HEK293 (cell line): ENCODE measurements around the gene M1AP.

Experiments
- CTCF ChIA-PET: fragments of 350-600 bp; formaldehyde crosslinking; extraction: SDS; loops from one replicate; lab custom pipeline; 2021; ENCODE audit warnings: antibody characterized with exemption; lab: Yijun Ruan, JAX
- POLR2A ChIA-PET: fragments of 300-600 bp; formaldehyde crosslinking; extraction: SDS; loops from one replicate; lab custom pipeline; 2020; ENCODE audit warnings: antibody characterized with exemption, inconsistent platforms; lab: Yijun Ruan, JAX
- H3K27ac ChIP-seq: fragments of 200-500 bp; sonication (Bioruptor generic); 2 replicates; pipeline ENCODE4 v1.5.1; 2014; ENCODE audit warnings: low read depth, low read length, control low read depth, inconsistent platforms; ENCODE audit errors: extremely low read depth
- H3K36me3 ChIP-seq, 2 experiments: fragments of 200-500 bp in 1 of 2; sonication (Bioruptor generic) in 1 of 2; 1 replicate in 1 of 2; 2 replicates in 1 of 2; pipeline ENCODE4 v1.5.1; 2014 to 2017; ENCODE audit warnings: inconsistent platforms in 2 of 2, low read length in 2 of 2; ENCODE audit not compliant: control insufficient read depth in 2 of 2, insufficient read depth in 1 of 2
- H3K4me1 ChIP-seq: fragments of 200-500 bp; sonication (Bioruptor generic); 2 replicates; pipeline ENCODE4 v1.5.1; 2014; ENCODE audit warnings: mild to moderate bottlenecking, low read length, inconsistent platforms; ENCODE audit not compliant: control insufficient read depth, insufficient read depth
- H3K4me3 ChIP-seq: 2 replicates; pipeline ENCODE4 v1.5.1; 2011; ENCODE audit warnings: low read depth, mild to moderate bottlenecking, control low read depth, low read length, moderate library complexity
- H3K9me3 ChIP-seq: fragments of 200-500 bp; sonication (Bioruptor generic); 2 replicates; pipeline ENCODE4 v1.5.1; 2014; ENCODE audit warnings: low read depth, low read length, inconsistent platforms; ENCODE audit not compliant: control insufficient read depth, insufficient read depth
- HIC1 ChIP-seq: fragments of 450-650 bp; formaldehyde crosslinking; IDR thresholded peaks from 2 replicates; pipeline ENCODE4 v1.5.1; 2016; ENCODE audit warnings: missing biosample characterization, missing genetic modification characterization
- INSM2 ChIP-seq: fragments of 450-650 bp; formaldehyde crosslinking; IDR thresholded peaks from 2 replicates; pipeline ENCODE4 v1.5.1; 2016; ENCODE audit warnings: missing biosample characterization, missing genetic modification characterization
- KLF16 ChIP-seq: fragments of 450-650 bp; formaldehyde crosslinking; IDR thresholded peaks from 2 replicates; pipeline ENCODE4 v1.5.1; 2017; ENCODE audit warnings: missing biosample characterization, missing genetic modification characterization
- MZF1 ChIP-seq: fragments of 450-650 bp; formaldehyde crosslinking; IDR thresholded peaks from 2 replicates; pipeline ENCODE4 v1.5.1; 2017; ENCODE audit warnings: missing biosample characterization, missing genetic modification characterization, borderline replicate concordance
- PBX3 ChIP-seq: sonication (generic); formaldehyde crosslinking; IDR thresholded peaks from 2 replicates; pipeline ENCODE4 v1.8.1; 2022; ENCODE audit warnings: mild to moderate bottlenecking, moderate library complexity, missing genetic modification reagents
- REPIN1 ChIP-seq: fragments of 450-650 bp; formaldehyde crosslinking; IDR thresholded peaks from 2 replicates; pipeline ENCODE4 v1.5.1; 2017; ENCODE audit warnings: missing biosample characterization, missing genetic modification characterization, low read depth
- YY1 ChIP-seq: fragments of 450-650 bp; formaldehyde crosslinking; IDR thresholded peaks from 2 replicates; pipeline ENCODE4 v1.5.1; 2018; ENCODE audit warnings: missing biosample characterization, missing genetic modification characterization
- ZNF18 ChIP-seq: fragments of 450-650 bp; formaldehyde crosslinking; IDR thresholded peaks from 2 replicates; pipeline ENCODE4 v1.5.1; 2016; ENCODE audit warnings: missing biosample characterization, missing genetic modification characterization
- ZNF221 ChIP-seq: fragments of 450-650 bp; formaldehyde crosslinking; IDR thresholded peaks from 2 replicates; pipeline ENCODE4 v1.5.1; 2017; ENCODE audit warnings: missing biosample characterization, missing genetic modification characterization, borderline replicate concordance
- ZNF335 ChIP-seq: fragments of 450-650 bp; formaldehyde crosslinking; conservative IDR thresholded peaks from 2 replicates; pipeline ENCODE4 v1.5.1; 2016; ENCODE audit warnings: missing biosample characterization, missing genetic modification characterization
- ZNF404 ChIP-seq: fragments of 450-650 bp; formaldehyde crosslinking; IDR thresholded peaks from 2 replicates; pipeline ENCODE4 v1.5.1; 2017; ENCODE audit warnings: missing biosample characterization, missing genetic modification characterization
- ZNF423 ChIP-seq: fragments of 450-650 bp; formaldehyde crosslinking; IDR thresholded peaks from 2 replicates; pipeline ENCODE4 v1.5.1; 2016; ENCODE audit warnings: missing biosample characterization, missing genetic modification characterization
- ZNF501 ChIP-seq: fragments of 450-650 bp; formaldehyde crosslinking; IDR thresholded peaks from 2 replicates; pipeline ENCODE4 v1.5.1; 2016; ENCODE audit warnings: missing biosample characterization, missing genetic modification characterization
- ZNF544 ChIP-seq: fragments of 450-650 bp; formaldehyde crosslinking; IDR thresholded peaks from 2 replicates; pipeline ENCODE4 v1.5.0; 2017; ENCODE audit warnings: missing biosample characterization, missing genetic modification characterization
- ZNF549 ChIP-seq: fragments of 450-650 bp; IDR thresholded peaks from 2 replicates; pipeline ENCODE4 v1.5.1; 2018; ENCODE audit warnings: missing biosample characterization, missing genetic modification characterization, mild to moderate bottlenecking, inconsistent platforms, moderate library complexity
- ZNF596 ChIP-seq: fragments of 450-650 bp; IDR thresholded peaks from 2 replicates; pipeline ENCODE4 v1.5.0; 2018; ENCODE audit warnings: missing biosample characterization, mild to moderate bottlenecking, missing genetic modification characterization, moderate library complexity
- ZNF629 ChIP-seq: fragments of 450-650 bp; formaldehyde crosslinking; IDR thresholded peaks from 2 replicates; pipeline ENCODE4 v1.5.1; 2017; ENCODE audit warnings: missing biosample characterization, missing genetic modification characterization
- ZSCAN4 ChIP-seq: fragments of 450-650 bp; formaldehyde crosslinking; IDR thresholded peaks from 2 replicates; pipeline ENCODE4 v1.5.1; 2017; ENCODE audit warnings: missing biosample characterization, missing genetic modification characterization
- ZXDB ChIP-seq: fragments of 450-650 bp; formaldehyde crosslinking; IDR thresholded peaks from 2 replicates; pipeline ENCODE4 v1.5.1; 2016; ENCODE audit warnings: missing biosample characterization, missing genetic modification characterization

Gene M1AP

GRCh38 chr2:74576211-74576862 is 71.8 kb downstream of the M1AP start:
- Histone ChIP-seq H3K36me3 (no peaks in the 10 kb centered on the region), H3K4me3 (no peak overlapping the region), H3K27ac (no peak overlapping the region), H3K4me1 (no peaks in the 10 kb centered on the region), H3K9me3 (no peaks in the 10 kb centered on the region)
- no peak for TF ChIP-seq ZXDB (tag by site-specific recombination)
- TF ChIP-seq ZNF18 (tag by site-specific recombination), result no peak
- TF ChIP-seq INSM2 (tag by site-specific recombination), result no peak
- TF ChIP-seq MZF1 (tag by site-specific recombination), result no peak
- no peak for TF ChIP-seq ZNF404 (tag by site-specific recombination)
- TF ChIP-seq PBX3, result no peak
- no peak for TF ChIP-seq ZNF221
- TF ChIP-seq KLF16 (tag by site-specific recombination), result no peak
- ChIA-PET POLR2A (no interaction called here), CTCF (interaction anchor here (0.6 to 4.8 kb wide), 3 partner anchors 11 to 655 kb away, joined by 3 to 51 read pairs (median 4); partner anchors contain the start of genes CCDC142 and TTC31)

GRCh38 chr2:74575320-74575719 is 72.8 kb downstream of the M1AP start:
- no peaks in the 10 kb centered on the region for H3K4me1 ChIP-seq
- no peaks in the 10 kb centered on the region for H3K9me3 ChIP-seq
- ChIA-PET POLR2A (interaction anchor here (0.6 kb wide), 1 partner anchor 21 kb away, joined by 3 read pairs; the partner anchor contains the start of gene LOXL3), CTCF (interaction anchor here (0.6 to 4.8 kb wide), 5 partner anchors 12 to 654 kb away, joined by 3 to 51 read pairs (median 3); partner anchors contain the start of genes CCDC142 and TTC31)
- H3K36me3 ChIP-seq, result no peaks in the 10 kb centered on the region
- H3K27ac ChIP-seq, result no peak overlapping the region
- H3K4me3 ChIP-seq, result no peak overlapping the region
- TF ChIP-seq ZNF501 (tag by site-specific recombination), result no peak
- no peak for TF ChIP-seq ZNF404 (tag by site-specific recombination)
- no peak for TF ChIP-seq ZNF423 (tag by site-specific recombination)
- TF ChIP-seq HIC1 (tag by site-specific recombination), result no peak
- TF ChIP-seq ZNF596 (tag by site-specific recombination), result no peak
- no peak for TF ChIP-seq ZNF549
- no peak for TF ChIP-seq ZNF544 (tag by site-specific recombination)
- no peak for TF ChIP-seq ZNF335 (tag by site-specific recombination)
- no peak for TF ChIP-seq REPIN1 (tag by site-specific recombination)
- TF ChIP-seq YY1, result no peak
- no peak for TF ChIP-seq ZSCAN4 (tag by site-specific recombination)
- no peak for TF ChIP-seq ZNF629 (tag by site-specific recombination)
- TF ChIP-seq, all 188 proteins: peak for 0
